CD8-positive, alpha-beta memory T cell (primary cell): Measurements from ENCODE around the gene TMEM129. TPM values are rescaled to one million over a fixed set of nuclear protein-coding genes. Genes with fewer than 3 reads are reported as not detected.

Experiments
- CTCF ChIA-PET: fragments of 350-600 bp; sonication (Branson Sonifier 250); formaldehyde crosslinking; loops from one replicate; lab custom pipeline; 2021; ENCODE audit warnings: antibody characterized with exemption; lab: Charles Lee
- POLR2A ChIA-PET: fragments of 350-600 bp; sonication (Branson Sonifier 250); formaldehyde crosslinking; loops from one replicate; lab custom pipeline; 2021; ENCODE audit warnings: antibody characterized with exemption; lab: Charles Lee
- DNase-seq, 5 donors: peaks; one replicate each; pipeline versions ENCODE4 v3.0.0 to v3.0.0-alpha.2; 2020 to 2022; ENCODE audit warnings: mixed read lengths in 1 of 5
- H3K27ac ChIP-seq: one replicate; pipeline ENCODE4 v1.7.0; 2013; ENCODE audit warnings: low read depth, mild to moderate bottlenecking, low read length, moderate library complexity
- H3K27me3 ChIP-seq: 2 replicates; pipeline ENCODE4 v1.7.0; 2013; ENCODE audit warnings: low read length, mild to moderate bottlenecking; ENCODE audit not compliant: insufficient read depth, poor library complexity, severe bottlenecking
- H3K36me3 ChIP-seq: 2 replicates; pipeline ENCODE4 v1.7.0; 2013; ENCODE audit warnings: mild to moderate bottlenecking, low read length, moderate library complexity; ENCODE audit not compliant: insufficient read depth
- H3K4me1 ChIP-seq: 2 replicates; pipeline ENCODE4 v1.7.0; 2013; ENCODE audit warnings: mild to moderate bottlenecking, low read length, moderate library complexity; ENCODE audit not compliant: insufficient read depth
- H3K4me3 ChIP-seq: 2 replicates; pipeline ENCODE4 v1.7.0; 2013; ENCODE audit warnings: mild to moderate bottlenecking, low read length
- H3K9me3 ChIP-seq: 2 replicates; pipeline ENCODE4 v1.7.0; 2013; ENCODE audit warnings: mild to moderate bottlenecking, low read length
- H3K27ac Mint-ChIP-seq, 8 donors: one replicate each; pipeline ENCODE4 v1.8.0; 2020 to 2021; ENCODE audit warnings: mixed read lengths in 8 of 8, mild to moderate bottlenecking in 6 of 8, inconsistent platforms in 3 of 8, moderate library complexity in 3 of 8
- H3K27me3 Mint-ChIP-seq, 2 donors: one replicate each; pipeline ENCODE4 v1.8.0; 2020 to 2021; ENCODE audit warnings: mixed read lengths in 2 of 2, mild to moderate bottlenecking in 1 of 2, moderate library complexity in 1 of 2
- H3K36me3 Mint-ChIP-seq, 3 donors: one replicate each; pipeline ENCODE4 v1.8.0; 2020 to 2021; ENCODE audit warnings: mixed read lengths in 3 of 3, inconsistent platforms in 1 of 3, mild to moderate bottlenecking in 1 of 3
- H3K4me1 Mint-ChIP-seq, 3 donors: one replicate each; pipeline ENCODE4 v1.8.0; 2020 to 2021; ENCODE audit warnings: mixed read lengths in 3 of 3, inconsistent platforms in 1 of 3, mild to moderate bottlenecking in 1 of 3
- H3K4me3 Mint-ChIP-seq, 7 donors: one replicate each; pipeline ENCODE4 v1.8.0; 2020 to 2021; ENCODE audit warnings: mixed read lengths in 7 of 7, mild to moderate bottlenecking in 6 of 7, moderate library complexity in 4 of 7, inconsistent platforms in 2 of 7
- H3K9me3 Mint-ChIP-seq, 5 donors: one replicate each; pipeline ENCODE4 v1.8.0; 2020 to 2022; ENCODE audit warnings: mixed read lengths in 5 of 5, mild to moderate bottlenecking in 3 of 5, moderate library complexity in 2 of 5, inconsistent platforms in 1 of 5
- polyA plus RNA-seq: library from polyadenylated mRNA; unstranded; fragments of 300-500 nt; fragmentation: Illumina TruSeq; gene quantifications from one replicate; pipeline ENCODE4 v1.2.3, GENCODE V29; 2021
- total RNA-seq, 2 experiments: library from RNA; stranded (reverse); gene quantifications; one replicate each; pipeline ENCODE4 v1.2.3, GENCODE V29; 2021

TMEM129 gene
- total and polyA plus RNA-seq, 3 experiments from 2014 or later, result 27.6 to 42.1 (median 30.6) TPM

DNA sequence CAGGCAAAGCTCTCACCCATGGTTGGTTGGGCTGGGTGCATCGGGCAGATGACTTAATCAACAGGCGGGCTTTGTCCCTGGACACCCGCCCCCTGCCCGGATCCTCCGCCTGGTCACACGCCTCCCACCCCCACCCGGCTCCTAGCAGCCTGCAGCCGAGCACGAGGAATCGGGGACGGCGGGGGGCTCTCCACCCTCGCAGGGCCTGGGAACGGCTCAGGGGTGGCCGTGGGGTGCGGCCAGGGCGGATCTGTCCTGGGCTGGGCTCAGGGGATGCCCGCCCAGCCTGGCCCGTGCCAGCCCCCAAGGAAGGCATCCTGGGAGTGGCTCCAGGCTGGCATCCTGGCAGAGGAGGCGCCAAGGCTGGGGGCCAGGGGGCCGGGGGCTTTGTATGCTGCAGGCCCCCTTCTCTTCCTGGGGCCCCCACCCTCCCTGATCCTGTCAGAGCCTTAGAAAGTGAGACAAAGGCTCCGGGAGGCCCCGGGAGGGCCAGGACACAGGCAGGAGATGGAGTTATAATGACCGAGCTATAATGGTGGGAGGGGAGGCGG is 39.5 kb upstream of the TMEM129 start:
- Mint-ChIP-seq H3K27me3 (peaks cover 4 to 10% of the 10 kb centered on the region in 2 donors), H3K4me1 (peaks cover 0 to 3% (median 0%) of the 10 kb centered on the region in 3 donors), H3K27ac (no peak overlapping the region), H3K9me3 (no peaks in the 10 kb centered on the region), H3K36me3 (no peaks in the 10 kb centered on the region), H3K4me3 (no peak overlapping the region)
- H3K4me1 ChIP-seq, result no peaks in the 10 kb centered on the region
- no peak overlapping the region for H3K27ac ChIP-seq
- no peaks in the 10 kb centered on the region for H3K36me3 ChIP-seq
- H3K27me3 ChIP-seq, result no peaks in the 10 kb centered on the region
- CTCF ChIA-PET, result interaction anchor here (2.2 kb wide), 1 partner anchor 139 kb away, joined by 11 read pairs; no protein-coding TSS in a partner anchor
- DNase-seq, result no peak
- H3K4me3 ChIP-seq, result no peak overlapping the region
- POLR2A ChIA-PET, result no interaction called here
- no peaks in the 10 kb centered on the region for H3K9me3 ChIP-seq

DNA sequence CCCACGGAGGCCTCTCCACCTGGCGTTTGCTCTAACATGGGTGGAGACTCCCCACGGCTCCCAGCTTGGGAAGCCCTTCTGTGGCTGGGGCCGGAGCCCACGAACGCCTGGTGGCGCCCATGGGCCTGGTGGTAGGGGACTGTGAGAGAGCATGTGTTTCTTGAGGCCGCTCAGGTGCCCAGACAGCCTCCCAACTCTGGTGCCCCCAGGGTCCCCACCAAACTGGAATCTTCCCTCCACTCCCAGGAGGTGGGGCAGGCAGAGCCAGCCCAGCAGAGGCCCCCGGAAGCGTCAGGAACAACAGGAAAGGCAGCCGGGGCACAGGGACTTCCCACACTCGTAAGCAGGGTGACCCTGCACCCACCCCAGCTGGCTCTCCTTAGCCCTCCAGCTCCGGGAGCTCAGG is 38.7 kb upstream of the TMEM129 start:
- H3K9me3 Mint-ChIP-seq, result no peaks in the 10 kb centered on the region
- H3K27me3 Mint-ChIP-seq, result peaks cover 3% of the 10 kb centered on the region in 2 donors
- DNase-seq, result no peak
- H3K9me3 ChIP-seq, result no peaks in the 10 kb centered on the region
- no peaks in the 10 kb centered on the region for H3K4me1 ChIP-seq
- no peak overlapping the region for H3K27ac ChIP-seq
- ChIA-PET POLR2A (no interaction called here), CTCF (interaction anchor here (1.4 to 2.2 kb wide), 2 partner anchors 33 to 140 kb away, joined by 4 to 11 read pairs; no protein-coding TSS in a partner anchor)
- no peaks in the 10 kb centered on the region for H3K4me1 Mint-ChIP-seq
- no peaks in the 10 kb centered on the region for H3K36me3 ChIP-seq
- H3K36me3 Mint-ChIP-seq, result no peaks in the 10 kb centered on the region
- H3K4me3 Mint-ChIP-seq, result no peak overlapping the region
- H3K27me3 ChIP-seq, result no peaks in the 10 kb centered on the region
- H3K4me3 ChIP-seq, result no peak overlapping the region
- no peak overlapping the region for H3K27ac Mint-ChIP-seq

DNA sequence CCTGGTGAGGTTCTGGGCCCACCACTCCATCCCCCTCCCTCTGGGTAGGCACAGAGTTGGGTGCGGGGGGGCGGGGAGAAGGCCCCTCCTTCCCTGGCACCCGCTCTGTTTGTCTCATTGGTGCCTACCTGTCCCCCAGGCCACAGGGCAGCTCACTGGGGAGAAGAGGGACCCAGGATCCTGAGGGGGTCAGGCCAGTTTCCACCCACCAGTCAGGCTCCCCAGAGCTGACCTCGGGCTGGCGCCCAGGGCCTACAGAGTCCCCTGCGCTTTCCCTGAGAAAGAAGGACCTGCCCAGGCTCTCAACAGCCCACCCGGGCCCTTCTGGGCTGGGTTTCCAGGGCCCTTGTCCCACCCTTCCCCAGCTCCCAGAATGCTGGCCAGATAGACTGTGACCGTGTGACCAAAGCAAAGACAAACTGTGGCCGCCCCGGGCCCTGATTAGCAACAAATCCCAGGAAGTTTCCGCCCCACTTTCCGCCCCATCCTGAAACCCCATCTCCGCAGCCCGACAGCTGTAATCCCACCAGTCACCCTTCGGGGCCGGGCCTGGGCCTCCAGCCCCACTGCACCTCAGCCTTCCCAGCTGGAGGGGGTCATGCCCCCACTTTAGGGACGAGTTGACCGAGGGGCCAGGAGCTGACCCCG is 38.2 kb upstream of the TMEM129 start:
- Histone ChIP-seq H3K4me1 (no peaks in the 10 kb centered on the region), H3K9me3 (no peaks in the 10 kb centered on the region), H3K27me3 (no peaks in the 10 kb centered on the region), H3K4me3 (no peak overlapping the region), H3K27ac (no peak overlapping the region), H3K36me3 (no peaks in the 10 kb centered on the region)
- H3K4me1 Mint-ChIP-seq, result no peaks in the 10 kb centered on the region
- H3K27ac Mint-ChIP-seq, result no peak overlapping the region
- ChIA-PET POLR2A (no interaction called here), CTCF (interaction anchor here (1.4 to 2.2 kb wide), 2 partner anchors 33 to 140 kb away, joined by 4 to 11 read pairs; no protein-coding TSS in a partner anchor)
- H3K36me3 Mint-ChIP-seq, result no peaks in the 10 kb centered on the region
- H3K9me3 Mint-ChIP-seq, result no peaks in the 10 kb centered on the region
- DNase-seq, result no peak
- H3K27me3 Mint-ChIP-seq, result peaks cover 3% of the 10 kb centered on the region in 2 donors
- H3K4me3 Mint-ChIP-seq, result no peak overlapping the region

DNA sequence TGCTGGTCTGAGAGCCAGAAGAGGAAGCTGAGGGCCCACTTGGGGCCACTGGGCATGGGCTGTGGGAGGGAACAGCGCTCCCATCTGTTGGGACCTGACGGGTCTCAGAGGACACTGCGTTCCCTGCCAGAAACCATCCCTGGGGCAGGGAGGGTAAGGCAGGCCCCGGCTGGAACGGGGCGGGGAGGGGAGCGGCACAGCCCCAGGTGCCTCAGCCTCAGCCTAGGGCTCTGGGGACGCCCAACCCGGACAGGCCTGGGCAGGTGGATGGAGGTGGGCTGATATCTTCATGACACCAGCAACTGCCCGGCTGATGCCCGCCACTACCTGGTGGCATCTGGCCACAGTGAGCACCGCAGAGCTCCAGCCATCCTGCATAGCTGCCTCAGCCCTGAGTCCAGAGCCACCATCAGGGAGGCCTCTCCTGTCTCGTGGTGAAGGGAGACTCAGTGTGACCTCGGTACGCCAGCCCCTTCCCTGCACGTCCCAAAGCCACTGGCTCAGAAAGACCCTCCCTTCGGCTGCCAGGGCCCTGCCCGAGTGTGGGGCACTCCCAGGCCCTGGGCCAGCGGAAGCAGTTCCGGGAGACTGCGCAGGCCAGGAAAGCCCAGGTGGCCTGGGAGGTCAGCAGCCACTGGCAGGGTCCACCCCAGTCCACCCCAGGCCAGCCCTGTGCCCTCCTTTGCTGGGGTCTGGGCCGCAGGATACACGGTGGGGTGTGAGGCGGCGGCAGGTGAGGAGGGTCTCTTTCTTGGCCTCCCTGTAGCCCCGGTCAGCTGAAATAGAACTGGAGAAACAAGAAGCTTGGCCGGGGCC is 37.4 kb upstream of the TMEM129 start:
- no peak overlapping the region for H3K27ac Mint-ChIP-seq
- CTCF ChIA-PET, result interaction anchor here (1.4 kb wide), 1 partner anchor 32 kb away, joined by 4 read pairs; no protein-coding TSS in a partner anchor
- H3K27me3 Mint-ChIP-seq, result peaks cover 0 to 3% of the 10 kb centered on the region in 2 donors
- Histone ChIP-seq H3K27ac (no peak overlapping the region), H3K36me3 (no peaks in the 10 kb centered on the region), H3K27me3 (no peaks in the 10 kb centered on the region), H3K9me3 (no peaks in the 10 kb centered on the region), H3K4me3 (no peak overlapping the region), H3K4me1 (no peaks in the 10 kb centered on the region)
- no peaks in the 10 kb centered on the region for H3K36me3 Mint-ChIP-seq
- no peaks in the 10 kb centered on the region for H3K4me1 Mint-ChIP-seq
- POLR2A ChIA-PET, result no interaction called here
- DNase-seq, result no peak
- H3K4me3 Mint-ChIP-seq, result no peak overlapping the region
- no peaks in the 10 kb centered on the region for H3K9me3 Mint-ChIP-seq

DNA sequence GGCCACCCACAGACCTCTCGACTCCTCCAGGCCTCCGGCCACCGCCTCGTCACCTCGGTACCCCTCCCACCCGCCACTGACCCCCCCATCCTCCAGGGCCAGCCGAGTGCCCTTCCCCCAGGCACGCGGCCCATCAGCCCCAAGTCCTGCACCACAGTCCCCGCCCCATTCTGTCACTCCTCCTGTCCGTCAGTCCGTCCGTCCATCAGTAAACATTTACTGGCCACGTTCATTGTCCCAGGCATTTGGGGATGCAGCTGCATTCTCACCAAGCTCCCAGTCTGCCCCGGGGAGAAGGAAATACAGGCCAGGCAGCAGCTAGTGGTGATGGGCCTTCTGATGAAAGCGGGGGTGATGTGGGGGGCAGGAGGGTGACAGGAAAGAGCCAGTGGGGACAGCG is 36.7 kb upstream of the TMEM129 start:
- DNase-seq, result no peak
- H3K4me1 ChIP-seq, result peaks cover 5% of the 10 kb centered on the region
- POLR2A ChIA-PET, result no interaction called here
- no peaks in the 10 kb centered on the region for H3K4me1 Mint-ChIP-seq
- H3K27me3 ChIP-seq, result no peaks in the 10 kb centered on the region
- CTCF ChIA-PET, result no interaction called here
- no peak overlapping the region for H3K27ac ChIP-seq
- peaks cover 0 to 3% of the 10 kb centered on the region in 2 donors for H3K27me3 Mint-ChIP-seq
- H3K4me3 Mint-ChIP-seq, result no peak overlapping the region
- H3K36me3 ChIP-seq, result no peaks in the 10 kb centered on the region
- no peaks in the 10 kb centered on the region for H3K9me3 ChIP-seq
- H3K9me3 Mint-ChIP-seq, result no peaks in the 10 kb centered on the region
- no peaks in the 10 kb centered on the region for H3K36me3 Mint-ChIP-seq
- H3K4me3 ChIP-seq, result no peak overlapping the region
- H3K27ac Mint-ChIP-seq, result no peak overlapping the region

DNA sequence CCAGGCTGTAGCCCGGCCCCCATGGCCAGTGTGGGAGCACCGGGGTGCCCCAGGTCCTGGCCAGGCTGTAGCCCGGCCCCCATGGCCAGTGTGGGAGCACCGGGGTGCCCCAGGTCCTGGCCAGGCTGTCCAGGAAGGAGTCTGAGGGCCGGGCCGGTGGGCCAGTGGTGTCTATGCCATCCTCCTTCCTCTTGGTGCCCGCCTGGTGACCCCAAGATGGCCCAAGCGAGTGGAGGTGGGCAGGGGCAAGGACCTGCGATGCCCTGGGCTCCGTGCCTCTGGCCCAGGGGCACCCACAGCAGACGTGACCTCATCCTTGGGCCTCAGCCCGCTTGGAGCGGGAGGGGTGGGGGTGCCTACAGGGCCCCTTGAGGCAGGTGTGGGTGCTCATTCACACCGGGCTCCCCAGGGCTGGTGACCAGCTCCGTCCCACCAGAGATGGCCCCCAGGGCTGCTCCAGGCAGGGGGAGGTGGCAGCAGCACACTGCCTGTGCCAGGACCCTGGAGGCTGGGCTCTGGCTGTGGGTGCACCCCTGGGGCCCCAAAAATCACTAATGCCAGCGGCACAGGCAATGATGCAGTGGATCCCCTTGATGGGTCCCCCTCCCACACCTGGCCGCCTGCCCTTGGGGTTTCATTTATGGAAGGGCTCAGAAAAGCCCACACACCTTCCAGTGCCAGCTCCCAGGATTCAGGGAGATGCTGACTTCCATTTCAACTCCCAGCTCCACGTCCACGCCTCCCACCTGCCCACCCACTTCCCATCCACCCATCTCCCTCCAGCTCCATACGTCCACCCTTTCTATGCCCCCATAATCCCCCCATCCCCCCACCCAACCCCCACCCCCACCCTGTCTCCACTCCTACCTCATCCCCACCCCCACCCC is 36.0 kb upstream of the TMEM129 start:
- Mint-ChIP-seq H3K36me3 (no peaks in the 10 kb centered on the region), H3K9me3 (no peaks in the 10 kb centered on the region), H3K4me1 (no peaks in the 10 kb centered on the region), H3K27me3 (peaks cover 0 to 2% of the 10 kb centered on the region in 2 donors), H3K27ac (peak overlapping the region in 1 of 8 donors; percentile 76), H3K4me3 (no peak overlapping the region)
- no peak for DNase-seq
- no peaks in the 10 kb centered on the region for H3K36me3 ChIP-seq
- POLR2A ChIA-PET, result no interaction called here
- peaks cover 12% of the 10 kb centered on the region for H3K4me1 ChIP-seq
- H3K4me3 ChIP-seq, result no peak overlapping the region
- no peak overlapping the region for H3K27ac ChIP-seq
- CTCF ChIA-PET, result no interaction called here
- H3K27me3 ChIP-seq, result no peaks in the 10 kb centered on the region
- no peaks in the 10 kb centered on the region for H3K9me3 ChIP-seq

DNA sequence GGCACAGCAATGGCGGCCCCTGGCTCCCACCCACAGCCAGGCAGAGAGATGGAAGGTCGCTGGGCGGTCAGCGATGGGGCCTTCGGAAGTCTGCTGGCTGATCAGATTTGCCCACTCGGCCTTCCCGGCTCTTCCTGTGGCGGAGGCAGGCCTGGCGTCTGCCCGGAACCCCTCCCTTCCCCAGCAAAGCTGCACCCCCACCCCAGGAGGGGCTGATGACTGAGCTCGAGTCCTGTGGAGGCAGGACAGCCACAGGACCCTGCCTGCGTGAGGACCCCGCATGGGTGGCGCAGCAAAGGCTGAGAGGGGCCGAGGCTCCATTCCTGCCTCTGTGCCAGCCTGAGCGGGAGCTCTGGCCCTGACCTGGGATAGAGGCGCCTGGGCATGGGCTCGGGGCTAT is 35.0 kb upstream of the TMEM129 start:
- H3K36me3 Mint-ChIP-seq, result no peaks in the 10 kb centered on the region
- POLR2A ChIA-PET, result no interaction called here

More for the DNA sequence above, 35.0 kb upstream of the TMEM129 start:
- H3K9me3 ChIP-seq, result no peaks in the 10 kb centered on the region
- DNase-seq, result no peak
- no peaks in the 10 kb centered on the region for H3K36me3 ChIP-seq
- H3K27ac Mint-ChIP-seq, result no peak overlapping the region
- no peaks in the 10 kb centered on the region for H3K27me3 ChIP-seq
- no peak overlapping the region for H3K27ac ChIP-seq
- H3K27me3 Mint-ChIP-seq, result no peaks in the 10 kb centered on the region
- no peak overlapping the region for H3K4me3 Mint-ChIP-seq
- H3K4me1 Mint-ChIP-seq, result no peaks in the 10 kb centered on the region
- no peak overlapping the region for H3K4me3 ChIP-seq
- peaks cover 12% of the 10 kb centered on the region for H3K4me1 ChIP-seq
- H3K9me3 Mint-ChIP-seq, result no peaks in the 10 kb centered on the region
- CTCF ChIA-PET, result no interaction called here
